GM21529 (cell line): ENCODE measurements around the gene FUT6.
A peak's percentile ranks its signal among the peaks of the same experiment; 100 is the strongest.

Experiments
- ATAC-seq: cut with Tn5 transposase; IDR thresholded peaks from one replicate; pipeline ENCODE4 v1.9.1; 2021; ENCODE audit not compliant: unreplicated experiment

The FUT6 gene

GRCh38 chr19:5806905-5807304 is 32.6 kb downstream of the FUT6 start:
- no peak for ATAC-seq

GRCh38 chr19:5806133-5806489 is 33.4 kb downstream of the FUT6 start:
- ATAC-seq: no peak

- ATAC-seq: no peak
These were observed 33.9 kb downstream of the FUT6 start for GRCh38 chr19:5805462-5806132.

GRCh38 chr19:5804516-5805461 is 34.7 kb downstream of the FUT6 start, which contains the start of gene NRTN:
NRTN (plus strand) TSS chr19:5805067; CDS start chr19:5824166, 19,099 bp downstream.
- no peak for ATAC-seq

GRCh38 chr19:5803752-5804515 is 35.6 kb downstream of the FUT6 start:
- peak; percentile 73 for ATAC-seq

GRCh38 chr19:5803441-5803751 is 36.1 kb downstream of the FUT6 start:
- no peak for ATAC-seq

GRCh38 chr19:5801796-5802619 is 37.5 kb downstream of the FUT6 start:
- no peak for ATAC-seq

- ATAC-seq: no peak
These were observed 38.9 kb downstream of the FUT6 start for GRCh38 chr19:5800361-5801270.

- ATAC-seq: no peak
These were observed 40.0 kb downstream of the FUT6 start for GRCh38 chr19:5799247-5800241.

GRCh38 chr19:5798244-5798643 is 41.3 kb downstream of the FUT6 start:
- no peak for ATAC-seq

GRCh38 chr19:5795382-5795919 is 44.1 kb downstream of the FUT6 start:
- no peak for ATAC-seq

GRCh38 chr19:5793188-5793587 is 46.3 kb downstream of the FUT6 start:
- ATAC-seq: no peak

GRCh38 chr19:5792224-5792623 is 47.3 kb downstream of the FUT6 start:
- ATAC-seq: no peak

GRCh38 chr19:5790559-5791520 is 48.7 kb downstream of the FUT6 start, which contains the start of gene DUS3L:
DUS3L (minus strand) TSS chr19:5791163; CDS start chr19:5791141, 22 bp downstream.
- peak; percentile 88 for ATAC-seq

GRCh38 chr19:5789886-5790558 is 49.5 kb downstream of the FUT6 start:
- ATAC-seq: no peak

- ATAC-seq: no peak
These were observed 50.1 kb downstream of the FUT6 start for GRCh38 chr19:5789351-5789761.
